ENCODE data around the gene NHS.

The NHS gene

GRCh38 chrX:17687648-17688047 lies 312.6 kb downstream of the NHS start:
- FAIRE-seq: no peak

GRCh38 chrX:17689971-17690409 lies 315.0 kb downstream of the NHS start:
- FAIRE-seq: peak; percentile 88

DNA sequence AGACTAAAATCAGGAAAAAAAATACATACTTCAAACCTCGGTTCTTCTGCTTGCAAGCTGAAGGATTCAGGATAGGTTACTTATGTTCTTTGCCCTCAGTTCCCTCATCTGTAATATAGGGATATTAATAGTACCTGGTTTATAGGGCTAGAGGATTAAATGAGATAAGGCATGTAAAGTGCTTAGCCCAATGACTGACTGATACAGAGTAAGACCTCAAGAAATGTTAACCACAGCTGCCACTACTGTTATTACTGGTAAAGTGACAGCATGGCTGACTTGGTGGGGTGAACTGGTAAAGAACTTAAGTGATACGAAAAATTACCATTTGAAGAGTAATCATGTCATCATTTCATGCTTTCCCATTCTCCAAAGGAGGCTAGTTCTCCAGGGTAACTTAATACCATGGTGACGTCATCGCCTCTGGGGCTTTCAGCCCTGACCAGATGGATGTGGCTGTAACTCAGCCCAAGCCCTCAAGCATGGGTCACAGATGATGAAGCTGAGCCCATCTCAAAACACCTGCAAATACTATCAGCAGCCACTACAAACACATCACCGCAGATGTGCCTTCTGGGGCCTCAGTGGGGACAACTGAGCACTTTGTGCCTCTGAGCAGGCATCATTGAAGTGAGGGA lies 317.8 kb downstream of the NHS start:
- FAIRE-seq: no peak

DNA sequence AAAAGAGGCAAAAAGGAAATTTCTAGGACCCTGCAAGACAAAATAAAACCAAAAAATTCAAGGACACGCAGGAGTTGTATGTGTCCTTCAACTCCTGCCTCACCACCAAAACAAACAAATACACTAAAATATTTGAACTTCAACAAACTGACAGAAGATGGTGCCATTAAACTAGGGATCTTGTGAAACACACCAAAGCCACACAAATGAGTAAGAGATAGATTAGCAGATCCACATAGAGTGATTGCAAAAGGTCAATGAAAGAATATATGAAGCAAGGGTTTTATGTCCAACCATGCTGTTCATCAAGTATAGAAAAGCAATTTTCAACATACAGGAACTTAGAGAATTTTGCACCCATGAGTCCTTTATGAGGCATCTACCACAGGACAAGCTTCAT lies 322.2 kb downstream of the NHS start:
- no peak for FAIRE-seq

GRCh38 chrX:17700976-17701375 lies 326.0 kb downstream of the NHS start:
- FAIRE-seq: no peak

- no peak for FAIRE-seq
Observed at GRCh38 chrX:17703201-17703600, 328.2 kb downstream of the NHS start.

GRCh38 chrX:17705211-17705610 lies 330.2 kb downstream of the NHS start:
- FAIRE-seq: no peak

GRCh38 chrX:17706676-17707075 lies 331.7 kb downstream of the NHS start:
- no peak for FAIRE-seq

DNA sequence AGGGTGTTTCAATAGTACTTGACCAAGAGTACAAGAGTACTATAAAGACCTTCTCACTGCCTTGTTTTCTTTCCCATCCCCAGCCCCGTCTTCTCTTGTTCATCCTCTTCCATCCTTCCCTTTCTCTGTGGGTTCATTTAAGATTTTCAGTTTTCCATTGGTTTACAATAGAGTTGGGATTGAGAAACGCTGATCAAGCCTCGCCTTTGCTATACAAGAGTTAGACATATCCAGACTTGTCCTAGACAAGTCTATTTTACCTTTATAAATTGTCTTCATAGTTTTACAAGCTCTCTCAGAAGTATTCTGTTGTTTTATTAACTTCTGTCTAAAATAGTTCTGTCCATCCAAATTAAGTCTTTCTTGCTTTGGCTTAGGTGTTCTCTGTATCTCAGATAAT lies 332.7 kb downstream of the NHS start:
- no peak for FAIRE-seq

DNA sequence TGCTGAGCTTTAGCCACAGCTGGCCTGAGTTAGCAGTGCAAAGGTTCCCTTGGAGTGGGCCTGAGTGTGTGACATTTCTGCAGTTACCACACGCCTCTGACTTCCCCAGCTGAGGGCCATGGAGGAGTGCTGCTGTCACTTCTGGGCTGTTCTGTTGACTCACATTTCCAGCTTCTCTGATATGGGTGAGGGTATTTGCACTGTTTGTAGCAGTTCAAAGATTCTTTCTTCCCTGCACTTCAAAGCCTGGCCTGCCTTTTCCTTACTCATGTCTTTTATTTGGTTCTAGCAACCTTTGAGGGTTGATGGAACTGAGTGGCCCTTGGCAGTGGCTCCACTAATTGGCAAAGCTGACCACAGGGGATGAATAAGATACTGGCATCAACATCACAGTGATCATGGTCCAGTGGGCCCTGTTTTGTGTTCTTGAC lies 335.9 kb downstream of the NHS start:
- FAIRE-seq: no peak

DNA sequence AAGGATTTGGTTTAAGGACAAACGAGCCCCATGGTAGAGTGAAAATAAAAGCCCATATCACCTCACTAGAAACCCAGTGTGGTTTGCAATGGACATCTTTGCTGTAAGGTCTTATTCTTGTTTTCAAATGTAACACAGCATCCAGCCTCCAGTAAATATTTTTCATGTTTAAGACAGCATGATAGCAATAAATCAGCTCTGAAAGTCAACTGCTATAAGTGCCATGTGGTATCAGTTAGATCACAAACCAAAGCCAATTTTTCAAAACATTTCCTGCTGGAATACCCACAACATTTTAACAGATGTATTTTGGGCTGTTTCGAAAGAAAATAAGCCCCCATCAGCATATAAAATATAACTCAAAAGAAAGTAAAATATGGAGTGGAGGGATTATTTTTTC lies 338.3 kb downstream of the NHS start:
- no peak for FAIRE-seq

DNA sequence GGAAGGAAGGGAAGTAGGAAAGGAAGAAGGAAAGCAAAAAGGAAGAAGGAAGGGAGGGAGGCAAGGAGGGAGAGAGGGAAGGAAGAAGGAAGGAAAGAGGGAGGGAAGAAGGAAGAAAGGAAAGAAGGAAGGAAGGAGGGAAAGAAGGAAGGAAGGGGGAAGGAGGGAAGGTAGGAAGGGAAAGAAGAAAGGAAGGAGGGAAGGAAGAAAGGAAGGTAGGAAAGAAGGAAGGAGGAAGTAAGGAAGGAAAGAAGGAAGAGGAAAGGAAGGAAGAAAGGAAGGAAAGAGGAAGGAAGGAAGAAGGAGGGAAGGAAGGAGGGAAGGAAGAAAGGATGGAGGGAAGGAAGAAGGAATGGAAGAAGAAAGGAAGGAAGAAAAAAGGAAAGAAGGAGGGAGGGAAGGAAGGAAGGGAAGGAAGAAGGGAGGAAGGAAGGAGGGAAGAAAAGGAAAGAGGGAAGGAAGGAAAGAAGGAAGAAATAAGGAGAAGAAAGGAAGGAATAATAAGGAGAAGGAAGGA lies 343.7 kb downstream of the NHS start:
- FAIRE-seq: no peak

- FAIRE-seq: no peak
Observed at GRCh38 chrX:17719711-17720110, 344.7 kb downstream of the NHS start.

DNA sequence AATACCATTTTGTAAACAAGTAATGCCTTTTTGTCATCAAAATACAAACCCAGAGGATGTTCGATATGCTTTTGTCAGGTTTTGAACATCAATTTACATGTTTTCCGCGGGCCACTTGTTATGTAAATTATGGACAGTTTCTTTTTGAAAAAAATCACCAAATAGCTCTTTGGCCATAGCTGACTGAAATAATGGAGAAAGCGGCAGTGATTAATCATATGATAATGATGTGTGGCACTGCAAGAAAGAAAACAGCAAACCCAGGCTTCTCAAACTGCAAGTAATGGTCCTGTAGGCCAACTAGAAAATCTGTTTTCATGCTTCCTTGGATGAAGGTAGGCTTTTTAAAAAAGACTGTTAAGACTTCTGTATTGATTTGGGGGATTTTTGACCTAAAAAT lies 346.7 kb downstream of the NHS start:
- FAIRE-seq: no peak

DNA sequence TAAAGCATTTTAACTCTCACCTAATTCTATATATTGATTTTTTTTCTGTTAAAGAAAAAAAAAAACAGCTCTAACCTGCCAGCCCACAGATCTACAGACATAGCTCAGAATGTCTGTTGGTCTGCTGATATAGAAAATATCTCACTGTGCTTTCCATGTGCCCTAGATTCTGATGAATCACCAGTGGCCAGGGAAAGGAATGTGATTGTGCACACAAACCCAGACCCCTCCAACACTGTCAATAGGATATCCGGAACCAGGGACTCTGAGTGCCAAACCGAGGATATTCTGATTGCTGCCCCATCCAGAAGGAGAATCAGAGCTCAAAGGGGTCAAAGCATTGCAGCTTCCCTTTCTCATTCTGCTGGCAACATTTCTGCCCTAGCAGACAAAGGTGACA lies 350.2 kb downstream of the NHS start:
- FAIRE-seq: no peak

- FAIRE-seq: no peak
Observed at GRCh38 chrX:17732138-17732783, 357.3 kb downstream of the NHS start.

DNA sequence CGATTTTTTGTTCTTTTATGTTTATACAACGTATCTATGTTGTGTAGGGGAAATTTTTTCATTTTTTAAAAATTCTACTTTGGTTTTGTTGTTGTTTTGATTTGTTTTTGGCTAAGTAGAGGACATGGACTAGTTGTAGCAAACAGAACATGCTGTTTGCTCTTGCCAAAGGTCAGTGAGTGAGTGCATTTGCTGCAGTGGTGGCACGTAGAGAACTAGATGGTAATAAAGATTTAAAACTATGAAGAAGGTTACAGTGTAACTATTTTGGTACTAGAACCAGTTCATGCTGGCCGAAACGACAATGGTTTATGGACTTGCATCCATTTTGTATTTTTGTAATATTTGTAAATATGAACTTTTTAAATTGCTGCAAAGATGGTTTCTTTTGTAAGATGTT lies 360.4 kb downstream of the NHS start:
- peak; percentile 33 for FAIRE-seq

GRCh38 chrX:17736478-17736855 lies 361.5 kb downstream of the NHS start:
- no peak for FAIRE-seq

DNA sequence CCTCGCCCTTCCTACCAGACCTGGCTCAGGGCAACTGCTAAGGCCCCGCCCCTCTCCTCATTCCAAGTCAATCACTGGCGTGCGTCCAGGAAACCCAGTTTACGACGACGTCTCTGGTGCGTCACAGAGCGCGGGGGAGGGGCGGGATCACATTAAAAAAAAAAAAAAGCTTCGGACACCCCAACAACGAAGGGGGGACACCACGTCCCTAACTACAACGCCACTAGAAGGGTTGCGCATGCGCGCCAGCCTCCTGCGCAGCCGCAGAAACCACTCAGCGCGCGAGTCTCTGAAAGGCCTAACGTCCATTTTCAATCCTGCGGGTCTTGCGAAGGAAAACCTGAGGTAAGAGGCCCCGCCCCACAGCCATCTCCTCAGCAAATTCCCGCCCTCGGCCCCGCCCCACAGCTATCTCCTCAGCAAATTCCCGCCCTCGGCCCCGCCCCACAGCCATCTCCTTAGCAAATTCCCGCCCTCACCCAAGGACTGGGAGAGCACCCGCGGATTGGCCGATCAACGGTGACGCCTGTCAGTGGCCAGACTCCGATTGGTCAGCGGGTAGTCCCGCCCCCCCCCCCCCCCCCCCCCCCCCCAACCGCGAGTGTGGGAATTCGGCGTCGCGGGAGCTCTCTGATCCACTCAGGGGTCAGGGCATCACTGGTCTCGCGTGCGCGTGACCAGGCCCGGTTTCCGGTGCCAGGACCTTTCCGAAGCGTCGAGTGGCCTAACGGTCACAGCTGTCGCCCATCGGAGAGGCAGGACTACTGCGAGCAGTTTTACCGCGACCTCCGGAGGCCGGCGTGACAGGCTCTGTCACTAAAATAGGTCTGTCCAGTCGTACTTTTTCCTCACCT lies 362.1 kb downstream of the NHS start, which contains the start of gene SCML1:
SCML1 (plus strand) TSS at position 638 of the 854 bp plus-strand sequence. CDS start 6,694 bp downstream, outside the sequence.
- FAIRE-seq: no peak

DNA sequence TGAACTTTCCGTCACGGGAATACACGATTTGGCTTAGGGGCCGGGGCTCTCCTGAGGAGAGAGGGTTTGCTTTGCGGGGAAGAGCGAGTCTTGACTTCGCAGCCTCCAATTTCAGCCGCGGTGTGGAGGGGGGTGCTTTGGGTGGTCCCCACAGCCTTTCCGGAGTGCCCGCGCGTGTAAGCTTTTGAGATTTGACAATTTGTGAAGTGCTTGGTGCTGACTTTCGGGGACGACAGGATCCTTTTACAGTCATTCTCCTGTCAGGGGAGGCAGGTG lies 362.6 kb downstream of the NHS start:
- FAIRE-seq: no peak

DNA sequence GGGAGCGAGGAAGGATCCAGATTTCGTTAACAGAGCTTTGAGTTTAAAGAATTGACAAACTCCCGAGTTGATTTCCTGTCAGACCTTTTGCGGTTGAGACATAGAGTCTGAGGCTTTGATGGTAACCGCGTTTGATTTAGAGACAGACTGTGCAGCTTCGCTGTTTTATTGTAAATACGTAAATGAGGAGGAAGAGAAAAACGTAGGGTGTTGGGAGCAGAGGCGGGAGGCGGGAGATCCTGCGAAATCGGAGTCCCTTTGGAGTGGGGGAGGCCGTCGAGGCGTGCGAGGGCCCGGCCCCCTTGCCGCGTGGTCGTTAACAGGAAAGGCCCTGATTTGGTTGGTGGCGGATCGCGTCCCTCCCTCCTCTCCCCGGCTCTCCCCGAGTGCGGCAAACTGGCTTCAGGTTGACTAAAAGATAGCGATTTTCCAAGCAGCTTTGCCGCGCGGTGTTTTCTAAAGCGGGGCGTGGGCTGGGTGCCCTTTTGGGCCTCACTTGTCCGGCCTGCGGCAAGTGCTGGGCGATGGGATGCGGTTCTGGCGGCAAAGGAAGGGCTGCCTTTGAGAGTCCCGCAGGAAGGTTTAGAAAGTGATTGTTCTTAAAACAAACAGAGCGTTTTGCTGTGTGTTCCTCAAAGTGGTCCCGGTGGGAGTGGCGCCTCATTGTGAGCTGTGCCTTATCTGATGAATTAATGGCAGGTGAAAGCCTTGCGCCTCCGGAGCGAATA lies 363.1 kb downstream of the NHS start:
- no peak for FAIRE-seq

GRCh38 chrX:17738737-17739535 lies 363.9 kb downstream of the NHS start:
- peak; percentile 50 for FAIRE-seq
